Measurements from ENCODE around the gene TCP11L1.

TCP11L1 gene

DNA sequence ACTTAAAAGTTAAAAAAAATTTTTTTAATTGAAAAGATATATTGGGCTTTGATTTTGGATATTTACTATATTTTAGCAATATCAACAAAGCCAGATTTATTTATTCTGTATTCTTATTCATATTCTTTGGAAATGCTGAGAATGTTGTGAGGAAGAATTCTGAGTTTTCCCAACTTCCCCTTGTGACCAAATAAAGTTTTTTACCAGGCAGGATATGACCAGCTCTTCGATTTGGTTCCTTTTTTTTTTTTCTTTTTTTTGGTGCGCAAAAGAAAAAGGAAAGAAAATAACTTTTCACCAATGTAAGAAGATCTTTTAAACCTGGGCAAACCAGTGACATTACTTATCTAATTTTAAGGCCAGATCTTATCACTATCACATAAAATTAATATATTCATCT is 12.9 kb downstream of the TCP11L1 start:
- ChIA-PET CTCF (interaction anchor here (1.6 to 7.1 kb wide), 2 partner anchors 12 to 13 kb away, joined by 4 to 44 read pairs; no protein-coding TSS in a partner anchor), POLR2A (no interaction called here)
- TF ChIP-seq, protein P1, sequence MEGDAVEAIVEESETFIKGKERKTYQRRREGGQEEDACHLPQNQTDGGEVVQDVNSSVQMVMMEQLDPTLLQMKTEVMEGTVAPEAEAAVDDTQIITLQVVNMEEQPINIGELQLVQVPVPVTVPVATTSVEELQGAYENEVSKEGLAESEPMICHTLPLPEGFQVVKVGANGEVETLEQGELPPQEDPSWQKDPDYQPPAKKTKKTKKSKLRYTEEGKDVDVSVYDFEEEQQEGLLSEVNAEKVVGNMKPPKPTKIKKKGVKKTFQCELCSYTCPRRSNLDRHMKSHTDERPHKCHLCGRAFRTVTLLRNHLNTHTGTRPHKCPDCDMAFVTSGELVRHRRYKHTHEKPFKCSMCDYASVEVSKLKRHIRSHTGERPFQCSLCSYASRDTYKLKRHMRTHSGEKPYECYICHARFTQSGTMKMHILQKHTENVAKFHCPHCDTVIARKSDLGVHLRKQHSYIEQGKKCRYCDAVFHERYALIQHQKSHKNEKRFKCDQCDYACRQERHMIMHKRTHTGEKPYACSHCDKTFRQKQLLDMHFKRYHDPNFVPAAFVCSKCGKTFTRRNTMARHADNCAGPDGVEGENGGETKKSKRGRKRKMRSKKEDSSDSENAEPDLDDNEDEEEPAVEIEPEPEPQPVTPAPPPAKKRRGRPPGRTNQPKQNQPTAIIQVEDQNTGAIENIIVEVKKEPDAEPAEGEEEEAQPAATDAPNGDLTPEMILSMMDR (IDR thresholded peaks at IDR 0.05; ENCODE audit: control extremely low read depth, extremely low read depth, low read depth, missing control alignments) = no peak
- no peak for DNase-seq (ENCODE audit: extremely low spot score)

DNA sequence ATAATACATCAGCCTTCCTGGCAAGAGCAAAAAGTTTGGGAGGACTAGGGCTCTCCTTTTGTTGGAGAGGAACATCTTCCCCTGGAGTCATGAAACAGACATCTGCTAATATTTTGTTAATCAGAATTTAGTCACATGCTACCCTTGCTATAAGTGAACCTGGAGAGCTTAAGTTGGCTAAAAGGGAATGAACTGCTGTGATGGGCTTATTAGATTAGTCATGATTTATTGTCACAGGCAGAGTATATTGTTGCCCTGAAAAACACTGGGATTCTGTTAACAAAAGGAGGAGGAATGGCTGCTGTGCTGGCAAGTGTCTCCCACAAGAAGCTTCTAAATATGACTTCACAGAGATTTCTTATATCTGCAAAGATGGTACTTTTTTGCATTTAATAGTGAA is 16.0 kb downstream of the TCP11L1 start:
- ChIA-PET CTCF (interaction anchor here (1.2 to 7.1 kb wide), 5 partner anchors 9 to 161 kb away, joined by 3 to 44 read pairs (median 3); no protein-coding TSS in a partner anchor), POLR2A (interaction anchor here (0.6 kb wide), 1 partner anchor 1980 kb away, joined by 4 read pairs; no protein-coding TSS in a partner anchor)
- no peak for DNase-seq (ENCODE audit: extremely low spot score)
- TF ChIP-seq, protein P1 (IDR thresholded peaks at IDR 0.05; ENCODE audit: control extremely low read depth, extremely low read depth, low read depth, missing control alignments) = no peak

DNA sequence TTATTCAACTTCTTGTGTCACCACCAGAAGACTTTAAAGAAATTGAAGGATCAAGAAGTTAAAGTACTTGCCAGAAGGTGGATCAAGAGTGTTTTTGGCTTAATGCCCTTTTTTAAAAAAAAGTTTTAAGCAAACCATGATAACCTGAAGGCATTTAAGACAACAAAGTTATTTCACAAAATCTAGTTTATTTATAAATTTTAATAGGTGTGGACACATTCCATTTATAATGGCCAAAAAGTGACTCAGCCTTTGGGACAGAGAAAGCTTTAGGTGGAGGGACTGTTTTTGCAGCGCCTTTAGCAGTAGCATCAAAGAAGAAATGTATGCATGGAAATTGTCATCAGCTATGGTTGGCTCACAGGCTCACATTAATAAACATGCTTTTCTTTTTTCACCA is 17.9 kb downstream of the TCP11L1 start:
- CTCF ChIA-PET = no interaction called here
- no peak for DNase-seq (ENCODE audit: extremely low spot score)
- POLR2A ChIA-PET = no interaction called here
- TF ChIP-seq, protein P1 (IDR thresholded peaks at IDR 0.05; ENCODE audit: control extremely low read depth, extremely low read depth, low read depth, missing control alignments) = no peak

- POLR2A ChIA-PET = no interaction called here
- TF ChIP-seq, protein P1 (IDR thresholded peaks at IDR 0.05; ENCODE audit: control extremely low read depth, extremely low read depth, low read depth, missing control alignments) = no peak
- DNase-seq (ENCODE audit: extremely low spot score) = no peak
- CTCF ChIA-PET = interaction anchor here (1.2 to 10.4 kb wide), 3 partner anchors 13 to 99 kb away, joined by 4 to 155 read pairs (median 6); partner anchors contain the start of gene TCP11L1
These were observed 20.1 kb downstream of the TCP11L1 start for GRCh38 chr11:33059331-33060007.

- TF ChIP-seq, protein P1 (IDR thresholded peaks at IDR 0.05; ENCODE audit: control extremely low read depth, extremely low read depth, low read depth, missing control alignments) = no peak
- POLR2A ChIA-PET = interaction anchor here (1.0 to 1.3 kb wide), 2 partner anchors 14 to 21 kb away, joined by 3 read pairs; partner anchors contain the start of gene TCP11L1
- CTCF ChIA-PET = interaction anchor here (0.8 to 10.4 kb wide), 8 partner anchors 9 to 251 kb away, joined by 3 to 155 read pairs (median 5); partner anchors contain the start of gene TCP11L1
- DNase-seq (ENCODE audit: extremely low spot score) = no peak
These were observed 20.9 kb downstream of the TCP11L1 start for GRCh38 chr11:33060271-33060670.

DNA sequence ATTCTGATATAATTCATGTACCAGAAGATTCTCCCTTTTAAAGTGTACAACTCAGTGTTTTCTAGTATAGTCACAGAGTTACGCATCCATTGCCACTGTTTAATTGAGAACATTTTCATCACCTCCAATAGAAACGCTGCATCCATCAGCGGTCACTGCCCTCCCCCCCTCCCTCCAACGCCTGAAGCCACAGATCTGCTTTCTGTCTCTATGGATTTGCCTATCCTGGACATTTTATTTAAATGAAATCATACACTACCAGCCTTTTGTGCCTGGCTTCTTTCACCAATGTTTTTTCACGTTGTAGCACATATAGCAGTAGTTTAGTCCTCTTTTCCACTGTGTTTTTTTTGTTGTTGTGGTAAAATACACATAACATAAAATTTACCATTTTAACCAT is 22.8 kb downstream of the TCP11L1 start:
- ChIA-PET POLR2A (no interaction called here), CTCF (interaction anchor here (1.0 to 10.4 kb wide), 6 partner anchors 14 to 253 kb away, joined by 3 to 155 read pairs (median 4); no protein-coding TSS in a partner anchor)
- DNase-seq (ENCODE audit: extremely low spot score) = no peak
- TF ChIP-seq, protein P1 (IDR thresholded peaks at IDR 0.05; ENCODE audit: control extremely low read depth, extremely low read depth, low read depth, missing control alignments) = no peak
